Astrocyte of the hippocampus (primary cell): Measurements from ENCODE around the gene SALL1.

ENCODE experiments used
- DNase-seq: peaks from one replicate; pipeline ENCODE4 v3.0.0; 2011; ENCODE audit warnings: low read depth, low spot score

Gene SALL1

GRCh38 chr16:51111759-51112158 lies 39.3 kb downstream of the SALL1 start:
- DNase-seq, result no peak

GRCh38 chr16:51110700-51111157 lies 40.3 kb downstream of the SALL1 start:
- no peak for DNase-seq

- no peak for DNase-seq
Observed at GRCh38 chr16:51109173-51109572, 41.9 kb downstream of the SALL1 start.

GRCh38 chr16:51107742-51108141 lies 43.3 kb downstream of the SALL1 start:
- DNase-seq, result no peak

GRCh38 chr16:51106535-51106934 lies 44.5 kb downstream of the SALL1 start:
- no peak for DNase-seq

- no peak for DNase-seq
Observed at GRCh38 chr16:51103590-51103989, 47.5 kb downstream of the SALL1 start.

GRCh38 chr16:51097729-51098128 lies 53.3 kb downstream of the SALL1 start:
- no peak for DNase-seq

- DNase-seq, result no peak
Observed at GRCh38 chr16:51095890-51096626, 55.0 kb downstream of the SALL1 start.

- no peak for DNase-seq
Observed at GRCh38 chr16:51095084-51095881, 55.8 kb downstream of the SALL1 start.

GRCh38 chr16:51093726-51094280 lies 57.3 kb downstream of the SALL1 start:
- DNase-seq, result no peak
